Prostate gland (tissue), 2 donors: ENCODE measurements around the gene PLCB1. TPM values are rescaled to one million over a fixed set of nuclear protein-coding genes. Genes with fewer than 3 reads are reported as not detected.

ENCODE experiments used
- DNase-seq: peaks from one replicate; pipeline ENCODE4 v3.0.0-alpha.2; 2019; ENCODE audit warnings: low spot score
- H3K27ac ChIP-seq, 2 donors: fragments of 200-600 bp; sonication (generic); 2 replicates each; pipeline ENCODE4 v1.5.1; 2017 to 2019
- H3K27me3 ChIP-seq: fragments of 200-600 bp; sonication (generic); replicated peaks from 2 replicates; pipeline ENCODE4 v1.5.1; 2019; ENCODE audit not compliant: insufficient read depth
- H3K36me3 ChIP-seq, 2 donors: fragments of 200-600 bp; sonication (generic); 1 replicate in 1 of 2; 2 replicates in 1 of 2; pipeline versions ENCODE4 v1.5.1 to v1.8.1; 2017 to 2019
- H3K4me1 ChIP-seq: fragments of 200-600 bp; sonication (generic); replicated peaks from 2 replicates; pipeline ENCODE4 v1.5.1; 2019
- H3K4me3 ChIP-seq, 2 donors: fragments of 200-600 bp; sonication (generic); 2 replicates each; pipeline ENCODE4 v1.5.1; 2017 to 2019
- H3K9me3 ChIP-seq: fragments of 200-600 bp; sonication (generic); 2 replicates; pipeline ENCODE4 v1.5.1; 2017
- CTCF ChIP-seq, 4 experiments: fragments of 200-600 bp in 2 of 4; fragments of 450-650 bp in 2 of 4; sonication (generic) in 2 of 4; IDR thresholded peaks; 1 replicate in 3 of 4; 2 replicates in 1 of 4; pipeline ENCODE4 v1.5.1; 2016 to 2019; ENCODE audit warnings: antibody characterized with exemption in 4 of 4, mild to moderate bottlenecking in 2 of 4, moderate library complexity in 2 of 4
- POLR2A ChIP-seq: fragments of 450-650 bp; IDR thresholded peaks from one replicate; pipeline ENCODE4 v1.6.1; 2016; ENCODE audit warnings: antibody characterized with exemption, mild to moderate bottlenecking
- POLR2AphosphoS5 ChIP-seq: sonication (generic); formaldehyde crosslinking; IDR thresholded peaks from one replicate; pipeline ENCODE4 v1.6.1; 2017; ENCODE audit warnings: antibody characterized with exemption
- WGBS: methylation state at CpG from one replicate; pipeline ENCODE4 v1.1.5; 2018; 5-methylcytosine and 5-hydroxymethylcytosine counted together
- intact Hi-C: fragments of 100-400 bp; cut with DNase I; formaldehyde crosslinking; loops from one replicate; pipeline ENCODE4 v1.14.2; 2022
- total RNA-seq, 2 donors: library from RNA; depleted of rRNA; stranded (reverse); fragments of >200 nt; gene quantifications; one replicate each; pipeline ENCODE4 v1.1.0, GENCODE V29; 2016

PLCB1 gene
- total RNA-seq, 2 donors from 2014 or later, result 24.3 to 26.3 TPM

DNA sequence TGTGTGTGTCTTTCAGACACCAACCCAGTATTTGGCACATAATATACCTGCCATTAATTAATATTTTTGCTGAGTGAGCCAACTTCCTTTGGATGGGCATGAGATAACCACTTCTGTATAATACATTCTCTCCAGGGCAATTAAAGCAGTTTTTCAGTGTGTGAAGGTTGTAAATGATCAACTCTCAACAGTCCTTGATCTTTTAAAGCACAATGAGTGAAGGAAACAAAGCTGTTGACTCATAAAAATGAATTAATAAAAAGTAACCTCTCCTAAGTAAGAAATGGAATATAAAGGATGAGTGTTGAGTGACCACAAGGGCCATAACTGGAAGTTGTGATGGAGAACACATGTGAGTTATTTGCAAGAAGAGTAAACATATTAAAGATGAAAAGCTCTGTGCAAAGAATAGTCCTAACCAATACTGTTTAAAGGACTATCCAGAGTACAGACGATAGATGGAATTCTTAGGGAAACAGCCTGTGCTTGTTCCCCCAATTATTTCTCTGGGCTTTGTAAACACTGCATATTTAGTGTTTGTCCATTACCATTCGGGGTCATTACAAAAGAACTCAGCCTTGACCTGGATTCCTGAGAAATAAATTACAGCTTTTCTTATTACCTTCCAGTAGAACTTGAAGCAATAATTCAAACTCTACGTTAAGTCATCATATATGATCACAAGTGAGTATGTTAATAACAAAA is 446.2 kb downstream of the PLCB1 start:
- H3K4me3 ChIP-seq, result no peak overlapping the region
- H3K36me3 ChIP-seq, result no peaks in the 10 kb centered on the region
- no peak overlapping the region for H3K27ac ChIP-seq
- WGBS, result 33% methylated on average over 3 of the region's 3 CpGs
- H3K27me3 ChIP-seq, result no peaks in the 10 kb centered on the region
- no peaks in the 10 kb centered on the region for H3K4me1 ChIP-seq
- TF ChIP-seq POLR2AphosphoS5 (no peak), CTCF (IDR thresholded peaks at IDR 0.05) (no peak), POLR2A (no peak)
- intact Hi-C loops, result loop anchor here (10.0 kb wide), 1 partner anchor 64 kb away; no protein-coding TSS in a partner anchor
- no peaks in the 10 kb centered on the region for H3K9me3 ChIP-seq
- no peak for DNase-seq

GRCh38 chr20:8579035-8579434 is 447.0 kb downstream of the PLCB1 start:
- Histone ChIP-seq H3K27me3 (no peaks in the 10 kb centered on the region), H3K9me3 (no peaks in the 10 kb centered on the region), H3K27ac (no peak overlapping the region), H3K4me3 (no peak overlapping the region), H3K36me3 (no peaks in the 10 kb centered on the region), H3K4me1 (no peaks in the 10 kb centered on the region)
- WGBS, result 82% methylated on average over 3 of the region's 3 CpGs
- TF ChIP-seq CTCF (IDR thresholded peaks at IDR 0.05), result no peak
- no peak for TF ChIP-seq POLR2AphosphoS5
- no peak for TF ChIP-seq POLR2A
- intact Hi-C loops, result loop anchor here (10.0 kb wide), 1 partner anchor 64 kb away; no protein-coding TSS in a partner anchor
- DNase-seq, result no peak

GRCh38 chr20:8581446-8582183 is 449.5 kb downstream of the PLCB1 start:
- no peaks in the 10 kb centered on the region for H3K4me1 ChIP-seq
- no peaks in the 10 kb centered on the region for H3K36me3 ChIP-seq
- no peak for DNase-seq
- H3K27me3 ChIP-seq, result no peaks in the 10 kb centered on the region
- TF ChIP-seq POLR2A (no peak), POLR2AphosphoS5 (no peak), CTCF (IDR thresholded peaks at IDR 0.05) (no peak)
- H3K27ac ChIP-seq, result no peak overlapping the region
- no peak overlapping the region for H3K4me3 ChIP-seq
- intact Hi-C loops, result no loop called here
- WGBS, result 96% methylated on average over 3 of the region's 3 CpGs
- no peaks in the 10 kb centered on the region for H3K9me3 ChIP-seq

GRCh38 chr20:8583012-8583565 is 451.0 kb downstream of the PLCB1 start:
- TF ChIP-seq CTCF (IDR thresholded peaks at IDR 0.05) (no peak), POLR2AphosphoS5 (no peak), POLR2A (no peak)
- H3K4me1 ChIP-seq, result no peaks in the 10 kb centered on the region
- DNase-seq, result no peak
- no peaks in the 10 kb centered on the region for H3K27me3 ChIP-seq
- no peak overlapping the region for H3K4me3 ChIP-seq
- no peaks in the 10 kb centered on the region for H3K9me3 ChIP-seq
- intact Hi-C loops, result no loop called here
- no peaks in the 10 kb centered on the region for H3K36me3 ChIP-seq
- 96% methylated on average over 1 of the region's 1 CpG for WGBS
- H3K27ac ChIP-seq, result no peak overlapping the region
